GM11168 (cell line): ENCODE results near the gene MARK1.

Experiments used
- in situ Hi-C: fragments of 300-500 bp; cut with MboI; formaldehyde crosslinking; loops from one replicate; pipeline ENCODE4 v1.12.0; 2022; ENCODE audit warnings: low sequenced_read_pairs; ENCODE audit not compliant: unreplicated experiment

The MARK1 gene

GRCh38 chr1:220706480-220706879 lies 178.5 kb downstream of the MARK1 start:
- in situ Hi-C loops = no loop called here

GRCh38 chr1:220707160-220707559 lies 179.2 kb downstream of the MARK1 start:
- in situ Hi-C loops = no loop called here

GRCh38 chr1:220708244-220708643 lies 180.3 kb downstream of the MARK1 start:
- in situ Hi-C loops = no loop called here

GRCh38 chr1:220708936-220709801 lies 181.2 kb downstream of the MARK1 start:
- in situ Hi-C loops = no loop called here

- in situ Hi-C loops = no loop called here
Observed at GRCh38 chr1:220710333-220710732, 182.4 kb downstream of the MARK1 start.

GRCh38 chr1:220711056-220711809 lies 183.3 kb downstream of the MARK1 start:
- in situ Hi-C loops = no loop called here
